HepG2 (cell line): ENCODE measurements around the gene TMEM256. TPM values are rescaled to one million over a fixed set of nuclear protein-coding genes. Genes with fewer than 3 reads are reported as not detected.

ENCODE experiments used
- ATAC-seq: fragments of 200-7000 bp; cut with Tn5 transposase; 3 replicates; pipeline ENCODE4 v1.9.1; 2020; ENCODE audit warnings: mild to moderate bottlenecking, moderate library complexity
- BruUV-seq: library from RNA; stranded (reverse); fragments of 400-500 nt; replicated peaks from 2 replicates; lab custom pipeline; 2021; lab: Mats Ljungman, UMichigan
- CTCF ChIA-PET: fragments of 300-600 bp; formaldehyde crosslinking; extraction: SDS; loops from one replicate; lab custom pipeline; 2021; ENCODE audit warnings: low total read pairs, inconsistent platforms, low intra/inter-chr PET ratio; lab: Yijun Ruan, JAX
- POLR2A ChIA-PET: fragments of 350-600 bp; sonication (Branson Sonifier 250); formaldehyde crosslinking; loops from one replicate; lab custom pipeline; 2020; ENCODE audit warnings: antibody characterized with exemption, inconsistent platforms; lab: Yijun Ruan, JAX
- DNase-seq: peaks from one replicate; pipeline ENCODE4 v3.0.0-alpha.2; 2015; ENCODE audit warnings: low spot score
- FAIRE-seq: peaks from 3 replicates; lab custom pipeline; 2011; peaks lifted over from hg19 to GRCh38; lab: Jason Lieb, UNC
- H2AFZ ChIP-seq: one replicate; pipeline ENCODE4 v1.6.1; 2011; ENCODE audit warnings: low read length, inconsistent platforms
- H3K27ac ChIP-seq: fragments of 300-600 bp; 3 replicates; pipeline ENCODE4 v1.8.0; 2011; ENCODE audit warnings: mixed run types, mild to moderate bottlenecking, mixed read lengths, low read length, inconsistent platforms; ENCODE audit not compliant: insufficient read depth; ENCODE audit errors: extremely low read length
- H3K27me3 ChIP-seq, 2 experiments: fragments of 200-600 bp in 1 of 2; 2 replicates in 1 of 2; 3 replicates in 1 of 2; pipeline versions ENCODE4 v1.6.0 to v1.8.0; 2011; ENCODE audit warnings: low read length in 2 of 2, mild to moderate bottlenecking in 2 of 2, moderate library complexity in 2 of 2, inconsistent platforms in 1 of 2; ENCODE audit not compliant: insufficient read depth in 2 of 2, control insufficient read depth in 1 of 2
- H3K36me3 ChIP-seq, 2 experiments: fragments of 200-600 bp in 1 of 2; replicated peaks in 1 of 2; 2 replicates in 1 of 2; 3 replicates in 1 of 2; pipeline versions ENCODE4 v1.5.1 to v1.8.0; 2011; ENCODE audit warnings: low read length in 2 of 2, inconsistent platforms in 1 of 2; ENCODE audit not compliant: insufficient read depth in 2 of 2, control insufficient read depth in 1 of 2
- H3K4me1 ChIP-seq: 2 replicates; pipeline ENCODE4 v1.5.1; 2012; ENCODE audit warnings: low read length, inconsistent platforms; ENCODE audit not compliant: insufficient read depth
- H3K4me2 ChIP-seq: 2 replicates; pipeline ENCODE4 v1.6.0; 2011; ENCODE audit warnings: low read depth, low read length, inconsistent platforms
- H3K4me3 ChIP-seq, 3 experiments: fragments of 200-600 bp in 1 of 3; sonication (generic), shearing (Covaris generic) in 1 of 3; replicated peaks in 1 of 3; 2 replicates each; pipeline ENCODE4 v1.5.1; 2011 to 2016; ENCODE audit warnings: low read length in 3 of 3, inconsistent platforms in 2 of 3, low read depth in 2 of 3, mild to moderate bottlenecking in 2 of 3, control low read depth in 1 of 3, mixed read lengths in 1 of 3; ENCODE audit not compliant: insufficient read depth in 1 of 3
- H3K79me2 ChIP-seq: one replicate; pipeline ENCODE4 v1.6.1; 2011; ENCODE audit warnings: low read length, inconsistent platforms; ENCODE audit not compliant: insufficient read depth
- H3K9ac ChIP-seq: 2 replicates; pipeline ENCODE4 v1.6.0; 2011; ENCODE audit warnings: mild to moderate bottlenecking, low read depth, low read length, inconsistent platforms; ENCODE audit not compliant: insufficient read depth
- H3K9me3 ChIP-seq: 2 replicates; pipeline ENCODE4 v1.5.1; 2012; ENCODE audit warnings: mild to moderate bottlenecking, low read length
- H4K20me1 ChIP-seq: 2 replicates; pipeline ENCODE4 v1.6.0; 2011; ENCODE audit warnings: inconsistent platforms, mild to moderate bottlenecking, low read length, moderate library complexity; ENCODE audit not compliant: insufficient read depth
- DNMT3B ChIP-seq: conservative IDR thresholded peaks from 2 replicates; pipeline ENCODE4 v1.6.1; 2016; ENCODE audit warnings: missing biosample characterization, control low read depth
- ESRRA ChIP-seq: sonication (generic); formaldehyde crosslinking; IDR thresholded peaks from 2 replicates; pipeline ENCODE4 v1.5.1; 2020; ENCODE audit warnings: mild to moderate bottlenecking, low read depth, missing genetic modification reagents
- GABPB1 ChIP-seq: IDR thresholded peaks from 2 replicates; pipeline ENCODE4 v1.6.1; 2016; ENCODE audit warnings: mild to moderate bottlenecking, missing genetic modification reagents, moderate library complexity, missing compliant biosample characterization
- HNRNPLL ChIP-seq: fragments of 200-400 bp; formaldehyde crosslinking; IDR thresholded peaks from 2 replicates; pipeline ENCODE4 v1.6.1; 2017; ENCODE audit warnings: mild to moderate bottlenecking, low read depth, low read length; ENCODE audit not compliant: poor library complexity, severe bottlenecking
- KAT8 ChIP-seq: IDR thresholded peaks from 2 replicates; pipeline ENCODE4 v1.6.1; 2016; ENCODE audit warnings: missing genetic modification reagents, missing compliant biosample characterization
- MIER3 ChIP-seq: IDR thresholded peaks from 2 replicates; pipeline ENCODE4 v1.6.1; 2016; ENCODE audit warnings: missing compliant biosample characterization, borderline replicate concordance
- MTA1 ChIP-seq: sonication (generic); formaldehyde crosslinking; IDR thresholded peaks from 2 replicates; pipeline ENCODE4 v1.4.0; 2020; ENCODE audit warnings: missing genetic modification reagents, mild to moderate bottlenecking, borderline replicate concordance
- ZNF407 ChIP-seq: sonication (generic); formaldehyde crosslinking; IDR thresholded peaks from one replicate; pipeline ENCODE4 v1.5.1; 2020; ENCODE audit warnings: mild to moderate bottlenecking, missing genetic modification reagents; ENCODE audit errors: not compliant biosample characterization
- ZNF484 ChIP-seq: sonication (generic); formaldehyde crosslinking; IDR thresholded peaks from 2 replicates; pipeline ENCODE4 v1.5.1; 2020; ENCODE audit warnings: mild to moderate bottlenecking, low read depth, missing genetic modification reagents, borderline replicate concordance
- ZNF569 ChIP-seq: sonication (generic); formaldehyde crosslinking; IDR thresholded peaks from 2 replicates; pipeline ENCODE4 v1.5.0; 2020; ENCODE audit warnings: mild to moderate bottlenecking, missing genetic modification reagents, moderate library complexity, borderline replicate concordance
- ZNF839 ChIP-seq: sonication (generic); formaldehyde crosslinking; IDR thresholded peaks from 2 replicates; pipeline ENCODE4 v1.4.0; 2020; ENCODE audit warnings: missing genetic modification reagents, mild to moderate bottlenecking, borderline replicate concordance
- ZNF891 ChIP-seq: sonication (generic); formaldehyde crosslinking; IDR thresholded peaks from 2 replicates; pipeline ENCODE4 v1.5.0; 2020; ENCODE audit warnings: mild to moderate bottlenecking, missing genetic modification reagents
- WGBS: methylation state at CpG from one replicate; pipeline ENCODE4 v1.1.6; 2017; ENCODE audit warnings: low lambda C conversion rate; 5-methylcytosine and 5-hydroxymethylcytosine counted together
- in situ Hi-C: cut with HindIII; loops from 2 replicates; pipeline ENCODE4 v1.10.0; 2017; ENCODE audit warnings: low pct_unique_long_range_greater_than_20kb; ENCODE audit not compliant: extremely low pct_ligation_motif_present
- intact Hi-C: fragments of 100-400 bp; cut with micrococcal nuclease; formaldehyde crosslinking; loops from one replicate; pipeline ENCODE4 v1.10.0; 2022; ENCODE audit not compliant: unreplicated experiment
- polyA plus RNA-seq, 8 experiments: library from polyadenylated mRNA; depleted of rRNA in 3 of 8; stranded (reverse) in 7 of 8; unstranded in 1 of 8; fragments of >200 nt; fragmentation: Illumina TruSeq in 4 of 8; extraction: Trizol in 4 of 8; gene quantifications; 2 replicates each; pipeline versions ENCODE4 v1.2.1 to v1.2.3, GENCODE V29; 2011 to 2016; ENCODE audit warnings: low read depth in 4 of 8, missing spikeins in 1 of 8, mixed read lengths in 1 of 8; ENCODE audit not compliant: insufficient read depth in 1 of 8
- total RNA-seq, 5 experiments: library from RNA; depleted of rRNA; stranded (reverse); fragments of >200 nt; fragmentation: Illumina TruSeq; extraction: Trizol; gene quantifications; 2 replicates each; pipeline ENCODE4 v1.2.3, GENCODE V29; 2016; ENCODE audit warnings: low read depth in 1 of 5
- TF ChIP-seq, protein P1 (sequence below): sonication (generic); formaldehyde crosslinking; IDR thresholded peaks from 2 replicates; pipeline ENCODE4 v1.4.0; 2020; ENCODE audit warnings: missing genetic modification reagents

TMEM256 gene
- total and polyA plus RNA-seq, 2 of the 13 experiments (the other 11 are each of a cell fraction or from before 2014, with no cell fraction given), result 231 to 252 TPM

DNA sequence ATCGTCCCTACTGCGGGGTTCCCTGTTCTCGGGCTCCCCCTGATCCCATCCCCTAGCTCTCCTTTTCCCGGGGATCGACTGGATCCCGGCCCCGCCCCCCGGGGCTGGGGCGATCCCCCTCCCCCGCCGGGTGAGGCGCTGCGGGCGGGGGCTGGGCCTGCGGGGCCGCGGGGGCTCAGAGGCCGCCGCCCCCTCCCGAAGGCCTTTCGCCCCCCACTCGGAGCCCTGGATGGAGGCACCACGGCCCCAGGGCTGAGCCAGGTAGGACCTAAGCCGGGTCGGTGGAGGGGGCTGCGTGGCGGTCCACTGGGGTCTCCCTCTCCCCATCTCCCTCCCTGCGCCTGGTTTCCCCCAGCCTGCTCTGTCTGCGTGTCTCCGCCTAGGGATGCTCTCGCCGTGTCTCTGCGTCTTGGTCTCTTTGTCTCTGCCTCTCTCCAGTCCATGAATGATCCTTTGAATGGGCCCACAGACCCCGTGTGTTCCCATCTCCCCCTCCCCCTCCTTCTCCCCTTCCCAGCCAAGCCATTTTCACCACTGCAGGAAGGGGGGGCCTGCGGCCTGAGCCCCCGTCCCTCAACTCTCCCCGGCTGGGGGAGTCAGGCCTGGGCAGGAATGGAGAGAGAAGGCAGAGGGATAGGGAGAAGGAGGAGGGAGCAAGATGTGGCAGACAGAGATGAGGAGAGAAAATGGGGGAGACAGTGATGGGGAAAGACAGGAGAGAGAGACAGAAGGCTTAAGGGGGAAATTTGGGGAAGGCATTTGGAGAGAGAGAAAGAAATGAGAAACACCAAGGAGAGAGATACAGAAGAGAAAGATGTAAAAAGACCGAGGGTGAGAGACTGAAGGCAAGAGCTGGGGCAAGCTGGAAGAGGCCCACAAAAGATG, 1.7 kb upstream of the TMEM256 start:
- H3K79me2 ChIP-seq, result peaks cover 4% of the 10 kb centered on the region
- DNase-seq (no peak), ATAC-seq (no peak), FAIRE-seq (no peak)
- no peaks in the 10 kb centered on the region; a peak in 1 of 5 replicates for H3K27me3 ChIP-seq
- WGBS, result 19% methylated on average over 28 of the region's 38 CpGs
- no peak overlapping the region for H3K27ac ChIP-seq
- in situ Hi-C loops (no loop called here), intact Hi-C loops (no loop called here)
- BruUV-seq, result TSS peak; percentile 48
- peak overlapping the region; percentile 69; the same call in 1 of the 2 replicates for H3K9ac ChIP-seq
- H3K36me3 ChIP-seq, result 0 out of 5 replicates have a peak, but pooled peaks cover 0 to 2% of the 10 kb centered on the region in 2 experiments
- H3K9me3 ChIP-seq, result no peaks in the 10 kb centered on the region
- H3K4me3 ChIP-seq, result peak overlapping the region; percentile 62 to 95 (median 70)
- POLR2A ChIA-PET, result interaction anchor here (3.2 to 3.3 kb wide), 2 partner anchors 35 to 53 kb away, joined by 21 to 44 read pairs; partner anchors contain the start of genes FGF11, KCTD11 and TMEM95
- no peak overlapping the region for H2AFZ ChIP-seq
- CTCF ChIA-PET, result no interaction called here
- H4K20me1 ChIP-seq, result no peaks in the 10 kb centered on the region
- peak overlapping the region; percentile 80 for H3K4me2 ChIP-seq
- H3K4me1 ChIP-seq, result peaks cover 18% of the 10 kb centered on the region
- no peak for TF ChIP-seq KAT8 (CRISPR knock-in tag)
- TF ChIP-seq MTA1 (CRISPR knock-in tag), result peak; percentile 5; the same call in 1 of the 2 replicates
- TF ChIP-seq HNRNPLL, result no peak
- no peak for TF ChIP-seq DNMT3B (CRISPR knock-in tag)
- TF ChIP-seq MIER3 (CRISPR knock-in tag), result no peak
- TF ChIP-seq ZNF407 (CRISPR knock-in tag), result no peak
- peak; percentile 13; the same call in 1 of the 2 replicates for TF ChIP-seq GABPB1
- TF ChIP-seq, protein P1, sequence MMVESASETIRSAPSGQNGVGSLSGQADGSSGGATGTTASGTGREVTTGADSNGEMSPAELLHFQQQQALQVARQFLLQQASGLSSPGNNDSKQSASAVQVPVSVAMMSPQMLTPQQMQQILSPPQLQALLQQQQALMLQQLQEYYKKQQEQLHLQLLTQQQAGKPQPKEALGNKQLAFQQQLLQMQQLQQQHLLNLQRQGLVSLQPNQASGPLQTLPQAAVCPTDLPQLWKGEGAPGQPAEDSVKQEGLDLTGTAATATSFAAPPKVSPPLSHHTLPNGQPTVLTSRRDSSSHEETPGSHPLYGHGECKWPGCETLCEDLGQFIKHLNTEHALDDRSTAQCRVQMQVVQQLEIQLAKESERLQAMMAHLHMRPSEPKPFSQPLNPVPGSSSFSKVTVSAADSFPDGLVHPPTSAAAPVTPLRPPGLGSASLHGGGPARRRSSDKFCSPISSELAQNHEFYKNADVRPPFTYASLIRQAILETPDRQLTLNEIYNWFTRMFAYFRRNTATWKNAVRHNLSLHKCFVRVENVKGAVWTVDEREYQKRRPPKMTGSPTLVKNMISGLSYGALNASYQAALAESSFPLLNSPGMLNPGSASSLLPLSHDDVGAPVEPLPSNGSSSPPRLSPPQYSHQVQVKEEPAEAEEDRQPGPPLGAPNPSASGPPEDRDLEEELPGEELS (CRISPR knock-in tag), result no peak
- TF ChIP-seq ZNF569 (CRISPR knock-in tag), result no peak
- no peak for TF ChIP-seq ZNF484 (CRISPR knock-in tag)
- no peak for TF ChIP-seq ESRRA (CRISPR knock-in tag)
- no peak for TF ChIP-seq ZNF839 (CRISPR knock-in tag)
- TF ChIP-seq ZNF891 (CRISPR knock-in tag), result no peak
